GM19099 (cell line): ENCODE data around the gene TAOK3.

ENCODE experiments used
- POLR2A ChIP-seq: IDR thresholded peaks from 3 replicates; pipeline ENCODE4 v1.6.1; 2011; ENCODE audit warnings: low read depth; ENCODE audit not compliant: insufficient read length; ENCODE audit errors: extremely low read depth

The TAOK3 gene

GRCh38 chr12:118357257-118358007, 15.3 kb downstream of the TAOK3 start:
- no peak for TF ChIP-seq POLR2A

DNA sequence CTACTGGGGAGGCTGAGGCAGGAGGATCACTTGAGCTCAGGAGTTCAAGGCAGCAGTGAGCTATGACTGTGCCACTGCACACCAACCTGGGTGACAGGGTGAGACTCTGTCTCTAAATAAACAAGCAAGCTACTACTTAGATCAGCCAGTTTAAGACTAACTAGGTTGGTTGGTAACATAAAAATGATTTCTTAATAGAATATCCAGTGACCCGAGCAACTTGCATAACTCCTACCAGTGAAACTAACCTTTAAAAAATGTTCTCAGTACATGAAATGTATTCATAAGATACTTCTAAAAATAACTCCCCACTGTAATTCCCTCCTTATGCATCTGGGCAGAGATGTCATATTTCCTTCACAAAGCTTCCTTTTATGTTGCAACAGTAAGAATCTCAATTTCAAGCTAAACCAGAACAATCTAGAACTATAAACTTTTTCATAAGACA, 15.9 kb downstream of the TAOK3 start:
- TF ChIP-seq POLR2A: no peak

- no peak for TF ChIP-seq POLR2A
Observed at GRCh38 chr12:118355843-118356242, 16.9 kb downstream of the TAOK3 start.

- no peak for TF ChIP-seq POLR2A
Observed at GRCh38 chr12:118354903-118355302, 17.8 kb downstream of the TAOK3 start.

DNA sequence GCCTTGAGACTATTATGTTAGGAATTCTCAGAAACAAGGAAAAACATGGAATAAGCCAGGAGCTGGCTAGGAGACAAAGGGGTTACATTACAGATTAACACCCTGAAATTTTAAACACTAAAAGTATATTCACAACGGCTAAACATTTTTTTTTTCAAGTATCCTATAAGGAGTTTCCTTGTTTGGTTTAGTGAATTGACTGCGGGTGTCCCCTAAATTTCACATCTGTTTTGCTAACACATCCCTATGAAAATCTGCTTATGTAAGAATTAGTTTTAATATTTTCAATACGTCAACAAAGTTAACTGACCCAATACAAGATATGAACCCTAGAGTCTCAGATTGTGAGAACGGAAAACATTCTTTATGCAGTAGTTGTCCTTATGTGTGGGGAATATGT, 19.0 kb downstream of the TAOK3 start:
- TF ChIP-seq POLR2A: no peak

- TF ChIP-seq POLR2A: no peak
Observed at GRCh38 chr12:118350908-118351559, 21.7 kb downstream of the TAOK3 start.

DNA sequence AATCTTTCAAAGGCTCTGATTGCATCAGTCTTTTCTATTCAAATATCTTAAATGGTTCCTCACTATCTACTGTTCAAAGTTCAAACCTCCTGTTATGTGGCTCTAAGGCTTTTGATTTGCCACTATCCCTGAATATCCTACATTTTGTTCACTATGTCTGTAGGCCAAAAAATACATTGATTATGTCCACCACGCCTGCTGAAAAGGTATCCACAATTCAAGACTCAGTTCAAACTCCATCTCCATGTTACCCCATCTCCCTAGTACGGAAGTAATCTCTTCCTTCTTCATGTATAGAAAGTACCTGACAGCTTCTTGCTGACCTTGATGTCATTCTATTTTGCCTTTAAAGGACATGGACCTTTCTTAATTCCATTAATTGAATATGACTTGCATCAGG, 24.8 kb downstream of the TAOK3 start:
- TF ChIP-seq POLR2A: no peak

GRCh38 chr12:118346895-118347294, 25.8 kb downstream of the TAOK3 start:
- TF ChIP-seq POLR2A: no peak

GRCh38 chr12:118345355-118345754, 27.4 kb downstream of the TAOK3 start:
- no peak for TF ChIP-seq POLR2A

DNA sequence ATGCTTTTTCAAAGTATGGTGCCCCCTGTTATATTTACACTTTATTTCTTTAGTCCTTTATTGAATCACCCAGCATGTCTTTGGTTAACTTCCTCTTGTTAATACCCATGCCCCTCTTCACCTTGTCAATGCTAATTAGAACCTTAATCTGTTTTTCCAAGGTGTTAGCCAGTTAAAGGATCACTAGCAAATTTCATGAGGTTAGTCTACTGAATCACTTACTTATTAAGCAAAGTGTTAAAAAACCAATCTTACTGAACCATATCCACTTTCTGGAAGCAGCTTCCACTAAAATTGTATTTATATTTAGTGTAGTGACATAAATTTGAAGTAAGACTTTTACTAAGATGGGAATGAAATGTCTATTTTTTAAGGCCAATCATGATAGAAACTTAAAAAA, 27.9 kb downstream of the TAOK3 start:
- no peak for TF ChIP-seq POLR2A

DNA sequence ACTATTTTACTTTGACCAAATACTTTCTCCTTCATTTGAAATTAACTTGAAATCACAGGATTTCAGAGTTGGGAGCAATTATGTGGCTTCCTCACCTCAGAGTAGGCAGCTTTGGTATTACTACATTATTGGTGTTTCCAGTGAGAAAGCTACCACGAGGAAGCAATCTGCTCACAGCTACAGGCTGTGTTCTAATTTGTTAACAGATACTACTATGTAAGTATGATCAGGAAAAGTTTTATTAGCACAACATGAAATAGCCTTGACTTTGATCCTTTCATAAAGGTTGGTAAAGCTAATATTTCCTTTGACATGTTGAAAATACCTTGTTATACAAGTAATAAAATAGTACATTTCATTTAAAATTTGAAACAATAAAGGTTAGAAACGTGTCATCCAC, 30.6 kb downstream of the TAOK3 start:
- no peak for TF ChIP-seq POLR2A

- no peak for TF ChIP-seq POLR2A
Observed at GRCh38 chr12:118337194-118337838, 35.4 kb downstream of the TAOK3 start.

DNA sequence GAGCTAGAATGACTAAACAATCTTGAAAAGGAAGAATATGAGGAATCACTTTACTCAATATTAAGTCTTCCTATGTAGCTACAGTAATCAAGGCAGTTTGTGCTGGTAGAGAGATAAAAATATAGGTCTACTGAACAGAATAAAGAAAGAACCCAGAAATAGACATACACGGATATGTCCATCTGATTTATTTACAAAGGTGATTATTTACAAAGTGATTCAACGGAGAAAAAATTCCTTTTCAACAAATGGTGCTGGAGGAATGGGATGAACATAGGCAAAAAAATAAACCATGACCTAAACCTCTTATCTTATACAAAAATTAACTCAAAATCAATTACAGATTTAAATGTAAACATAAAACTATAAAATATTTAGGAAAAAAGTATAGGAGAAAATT, 36.6 kb downstream of the TAOK3 start:
- no peak for TF ChIP-seq POLR2A

DNA sequence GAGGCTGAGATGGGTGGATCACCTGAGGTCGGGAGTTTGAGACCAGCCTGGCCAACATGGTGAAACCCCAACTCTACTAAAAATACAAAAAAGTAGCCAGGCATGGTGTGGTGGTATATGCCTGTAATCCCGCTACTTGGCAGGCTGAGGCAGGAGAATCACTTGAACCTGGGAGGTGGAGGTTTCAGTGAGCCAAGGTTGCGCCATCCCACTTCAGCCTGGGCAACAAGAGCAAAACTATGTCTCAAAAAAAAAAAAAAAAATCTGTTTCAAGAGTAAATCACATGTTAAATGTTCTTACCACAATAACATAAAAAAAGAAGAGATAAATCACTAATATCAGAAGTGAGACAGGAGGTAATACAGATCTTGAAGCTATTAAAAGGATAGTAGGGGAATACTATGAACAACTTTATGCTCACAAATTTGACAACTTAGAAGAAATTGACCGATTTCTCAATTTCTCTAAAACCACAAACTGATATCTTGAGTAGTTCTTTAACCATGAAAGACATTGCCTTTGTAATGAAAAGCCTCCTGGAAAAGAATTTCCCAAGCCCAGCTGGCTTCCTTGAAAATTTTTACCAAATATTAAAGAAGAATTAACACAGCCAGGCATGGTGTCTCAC, 37.7 kb downstream of the TAOK3 start:
- TF ChIP-seq POLR2A: no peak

DNA sequence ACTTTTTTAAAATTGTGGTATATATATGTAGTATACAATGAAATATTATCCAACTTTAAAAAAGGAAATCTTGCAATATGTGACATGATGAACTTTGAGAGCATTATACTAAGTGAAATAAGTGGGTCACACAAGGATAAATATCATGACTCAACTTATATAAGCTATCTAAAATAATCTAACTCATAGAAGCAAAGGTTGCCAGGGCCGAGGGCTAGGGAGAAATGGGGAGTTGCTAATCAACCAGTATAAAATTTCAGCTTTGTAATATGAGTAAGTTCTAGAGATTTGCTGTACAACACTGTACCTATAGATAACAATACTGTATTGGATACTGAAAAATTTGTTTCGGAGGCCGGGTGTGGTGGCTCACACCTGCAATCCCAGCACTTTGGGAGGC, 38.5 kb downstream of the TAOK3 start:
- TF ChIP-seq POLR2A: no peak
